NCI-H2196 treated with DMSO at 0.1 percent for 48 hours (cell line): ENCODE results near the gene CMTR1.

Experiments used
- DNase-seq: peaks from one replicate; lab custom pipeline; 2025; ENCODE audit not compliant: unreplicated experiment; lab: John Stamatoyannopoulos, UW

Gene CMTR1

GRCh38 chr6:37477656-37478435 is 44.8 kb downstream of the CMTR1 start:
- DNase-seq, result no peak

- no peak for DNase-seq
Observed at GRCh38 chr6:37478827-37479226, 45.8 kb downstream of the CMTR1 start.

- DNase-seq, result no peak
Observed at GRCh38 chr6:37479266-37479854, 46.3 kb downstream of the CMTR1 start.

- no peak for DNase-seq
Observed at GRCh38 chr6:37480118-37480736, 47.2 kb downstream of the CMTR1 start.

- DNase-seq, result no peak
Observed at GRCh38 chr6:37480951-37481534, 48.0 kb downstream of the CMTR1 start.

GRCh38 chr6:37481711-37482605 is 48.9 kb downstream of the CMTR1 start:
- DNase-seq, result no peak

GRCh38 chr6:37482606-37483251 is 49.7 kb downstream of the CMTR1 start:
- no peak for DNase-seq

- no peak for DNase-seq
Observed at GRCh38 chr6:37483252-37483901, 50.4 kb downstream of the CMTR1 start.

GRCh38 chr6:37483917-37484785 is 51.1 kb downstream of the CMTR1 start:
- no peak for DNase-seq

GRCh38 chr6:37484786-37485170 is 51.8 kb downstream of the CMTR1 start:
- no peak for DNase-seq

GRCh38 chr6:37485291-37485702 is 52.3 kb downstream of the CMTR1 start:
- no peak for DNase-seq

GRCh38 chr6:37486121-37486839 is 53.3 kb downstream of the CMTR1 start:
- no peak for DNase-seq

- DNase-seq, result no peak
Observed at GRCh38 chr6:37487591-37488380, 54.8 kb downstream of the CMTR1 start.

GRCh38 chr6:37488476-37488875 is 55.5 kb downstream of the CMTR1 start:
- DNase-seq, result no peak

GRCh38 chr6:37489697-37490336 is 56.8 kb downstream of the CMTR1 start:
- no peak for DNase-seq

- DNase-seq, result no peak
Observed at GRCh38 chr6:37490536-37491170, 57.6 kb downstream of the CMTR1 start.
